B cell (primary cell): ENCODE measurements around the gene KIAA0232. TPM values are rescaled to one million over a fixed set of nuclear protein-coding genes. Genes with fewer than 3 reads are reported as not detected.

Source experiments
- ATAC-seq: fragments of 200-7000 bp; cut with Tn5 transposase; one replicate; pipeline ENCODE4 v1.10.0; 2021; ENCODE audit warnings: low read depth, mild to moderate bottlenecking, moderate number of reproducible peaks, moderate library complexity
- CTCF ChIA-PET: fragments of 350-600 bp; sonication (Branson Sonifier 250); formaldehyde crosslinking; loops from one replicate; lab custom pipeline; 2021; ENCODE audit warnings: antibody characterized with exemption, inconsistent platforms; lab: Charles Lee
- POLR2A ChIA-PET: fragments of 350-600 bp; sonication (Branson Sonifier 250); formaldehyde crosslinking; loops from one replicate; lab custom pipeline; 2021; ENCODE audit warnings: antibody characterized with exemption; lab: Charles Lee
- DNase-seq: peaks from one replicate; pipeline ENCODE4 v3.0.0; 2013
- H2AFZ ChIP-seq: 2 replicates; pipeline ENCODE4 v1.6.1; 2012; ENCODE audit warnings: mild to moderate bottlenecking, low read depth, low read length; ENCODE audit not compliant: insufficient read depth, poor library complexity, severe bottlenecking
- H3K27ac ChIP-seq, 2 donors: 1 replicate in 1 of 2; 2 replicates in 1 of 2; pipeline ENCODE4 v1.5.1; 2012 to 2013; ENCODE audit warnings: low read length in 2 of 2, mild to moderate bottlenecking in 2 of 2, moderate library complexity in 1 of 2
- H3K27me3 ChIP-seq, 4 experiments: fragments of 200-600 bp in 1 of 4; sonication (generic) in 1 of 4; replicated peaks in 1 of 4; 1 replicate in 2 of 4; 2 replicates in 2 of 4; pipeline versions ENCODE4 v1.6.1 to v1.7.0; 2013 to 2016; ENCODE audit warnings: low read length in 3 of 4, mild to moderate bottlenecking in 2 of 4, mixed read lengths in 1 of 4, moderate library complexity in 1 of 4; ENCODE audit not compliant: insufficient read depth in 4 of 4, control insufficient read depth in 3 of 4; ENCODE audit errors: control extremely low read depth in 1 of 4
- H3K36me3 ChIP-seq, 2 experiments: replicated peaks in 1 of 2; 1 replicate in 1 of 2; 2 replicates in 1 of 2; pipeline versions ENCODE4 v1.6.1 to v1.7.1; 2013; ENCODE audit warnings: low read length in 1 of 2; ENCODE audit not compliant: insufficient read depth in 2 of 2, control insufficient read depth in 1 of 2; ENCODE audit errors: control extremely low read depth in 1 of 2, extremely low read depth in 1 of 2
- H3K4me1 ChIP-seq, 2 donors: fragments of 200-600 bp in 1 of 2; sonication (generic) in 1 of 2; 1 replicate in 1 of 2; 2 replicates in 1 of 2; pipeline versions ENCODE4 v1.5.1 to v1.6.1; 2013 to 2017; ENCODE audit warnings: low read length in 2 of 2; ENCODE audit not compliant: control insufficient read depth in 2 of 2, insufficient read depth in 2 of 2
- H3K4me2 ChIP-seq: replicated peaks from 2 replicates; pipeline ENCODE3; 2012; ENCODE audit warnings: mild to moderate bottlenecking, low read depth, low read length; ENCODE audit not compliant: poor library complexity, severe bottlenecking
- H3K4me3 ChIP-seq, 5 experiments: fragments of 200-600 bp in 1 of 5; sonication (generic) in 1 of 5; 1 replicate in 3 of 5; 2 replicates in 2 of 5; pipeline versions ENCODE4 v1.5.1 to v1.7.0; 2011 to 2016; ENCODE audit warnings: low read length in 4 of 5, mild to moderate bottlenecking in 4 of 5, low read depth in 2 of 5, control low read depth in 1 of 5, moderate library complexity in 1 of 5; ENCODE audit not compliant: insufficient read depth in 1 of 5; ENCODE audit errors: control extremely low read depth in 1 of 5, extremely low read depth in 1 of 5
- H3K79me2 ChIP-seq: fragments of 200-600 bp; sonication (generic); one replicate; pipeline ENCODE4 v1.6.0; 2016; ENCODE audit warnings: low read length; ENCODE audit not compliant: control insufficient read depth, insufficient read depth
- H3K9ac ChIP-seq: fragments of 200-600 bp; sonication (generic); 2 replicates; pipeline ENCODE4 v1.6.1; 2017; ENCODE audit warnings: mild to moderate bottlenecking, low read length, moderate library complexity
- H3K9me3 ChIP-seq, 3 donors: one replicate each; pipeline versions ENCODE4 v1.6.1 to v1.7.1; 2013; ENCODE audit warnings: low read length in 2 of 3; ENCODE audit not compliant: control insufficient read depth in 2 of 3, insufficient read depth in 1 of 3; ENCODE audit errors: control extremely low read depth in 1 of 3
- H4K20me1 ChIP-seq: 2 replicates; pipeline ENCODE4 v1.6.0; 2012; ENCODE audit warnings: mild to moderate bottlenecking, low read length; ENCODE audit not compliant: insufficient read depth, control insufficient read depth, poor library complexity, severe bottlenecking
- H3K27ac Mint-ChIP-seq: one replicate; pipeline ENCODE4 v1.8.0; 2021; ENCODE audit warnings: mixed read lengths
- H3K27me3 Mint-ChIP-seq: one replicate; pipeline ENCODE4 v1.8.0; 2021; ENCODE audit warnings: mixed read lengths
- H3K4me1 Mint-ChIP-seq: one replicate; pipeline ENCODE4 v1.8.0; 2021; ENCODE audit warnings: mixed read lengths
- H3K4me3 Mint-ChIP-seq: one replicate; pipeline ENCODE4 v1.8.0; 2021; ENCODE audit warnings: mixed read lengths
- H3K9me3 Mint-ChIP-seq: one replicate; pipeline ENCODE4 v1.8.0; 2022; ENCODE audit warnings: mixed read lengths; ENCODE audit not compliant: insufficient read depth
- EZH2 ChIP-seq: IDR thresholded peaks from 2 replicates; pipeline ENCODE4 v1.6.1; 2012; ENCODE audit warnings: borderline replicate concordance, low read depth, mild to moderate bottlenecking, moderate library complexity, low read length; ENCODE audit not compliant: insufficient read depth, poor library complexity, severe bottlenecking
- WGBS: methylation state at CpG from one replicate; pipeline ENCODE4 v1.1.5; 2013; ENCODE audit warnings: missing lambda C conversion rate; ENCODE audit not compliant: insufficient coverage; 5-methylcytosine and 5-hydroxymethylcytosine counted together
- intact Hi-C: fragments of 100-400 bp; cut with micrococcal nuclease; formaldehyde crosslinking; loops from one replicate; pipeline ENCODE4 v1.10.0; 2022
- polyA plus RNA-seq: library from polyadenylated mRNA; depleted of rRNA; stranded (reverse); fragments of >200 nt; gene quantifications from 2 replicates; pipeline ENCODE4 v1.2.3, GENCODE V29; 2012
- total RNA-seq, 2 donors: library from RNA; stranded (reverse); fragments of 120-200 nt in 1 of 2; gene quantifications; 1 replicate in 1 of 2; 2 replicates in 1 of 2; pipeline versions ENCODE4 v1.2.3 to v1.2.4, GENCODE V29; 2013 to 2022
- TF ChIP-seq, protein P1 (sequence below): fragments of 200-600 bp; IDR thresholded peaks from one replicate; pipeline ENCODE4 v1.8.0; 2022; ENCODE audit warnings: antibody characterized with exemption, mild to moderate bottlenecking

KIAA0232 gene
- total and polyA plus RNA-seq, 2 donors (not counting 1 experiment from before 2014, with no cell fraction given), result 2.9 to 20.8 TPM

DNA sequence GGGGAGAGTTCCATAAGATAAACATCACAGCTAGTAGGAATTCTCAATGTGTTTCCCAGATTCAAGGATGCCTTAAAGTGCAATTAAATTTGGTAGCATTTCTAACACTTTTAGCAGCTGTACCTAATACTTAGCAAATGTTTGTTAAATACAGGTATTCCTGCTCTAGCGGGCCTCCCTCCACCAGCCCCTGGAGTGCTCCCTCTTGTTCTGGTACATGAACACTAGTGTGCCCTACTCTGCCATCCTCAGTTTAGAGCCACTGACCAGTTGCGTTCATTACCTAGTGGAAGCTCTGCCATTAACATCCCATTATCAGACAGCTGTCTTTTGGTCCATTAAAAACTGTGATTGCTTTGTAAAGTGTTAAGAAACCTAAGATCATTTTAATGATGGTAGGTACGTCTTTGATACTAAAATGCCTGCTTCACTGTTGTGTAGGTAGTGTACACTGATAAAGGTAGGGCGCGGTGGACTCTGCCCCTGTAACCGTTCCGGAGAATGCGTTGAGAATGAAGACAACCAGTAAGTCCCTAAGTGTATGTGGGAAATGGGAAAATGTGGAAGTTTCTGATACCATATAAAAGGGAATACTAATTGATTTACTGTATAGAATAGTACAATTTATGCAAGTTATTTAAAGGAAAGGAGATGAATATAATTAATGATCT lies 21.7 kb downstream of the KIAA0232 start:
- intact Hi-C loops, result no loop called here
- no peaks in the 10 kb centered on the region for H3K9me3 Mint-ChIP-seq
- no peak overlapping the region for H3K4me2 ChIP-seq
- H2AFZ ChIP-seq, result no peak overlapping the region
- no peak overlapping the region for H3K27ac Mint-ChIP-seq
- WGBS, result 97% methylated on average over 4 of the region's 8 CpGs
- TF ChIP-seq, protein P1, sequence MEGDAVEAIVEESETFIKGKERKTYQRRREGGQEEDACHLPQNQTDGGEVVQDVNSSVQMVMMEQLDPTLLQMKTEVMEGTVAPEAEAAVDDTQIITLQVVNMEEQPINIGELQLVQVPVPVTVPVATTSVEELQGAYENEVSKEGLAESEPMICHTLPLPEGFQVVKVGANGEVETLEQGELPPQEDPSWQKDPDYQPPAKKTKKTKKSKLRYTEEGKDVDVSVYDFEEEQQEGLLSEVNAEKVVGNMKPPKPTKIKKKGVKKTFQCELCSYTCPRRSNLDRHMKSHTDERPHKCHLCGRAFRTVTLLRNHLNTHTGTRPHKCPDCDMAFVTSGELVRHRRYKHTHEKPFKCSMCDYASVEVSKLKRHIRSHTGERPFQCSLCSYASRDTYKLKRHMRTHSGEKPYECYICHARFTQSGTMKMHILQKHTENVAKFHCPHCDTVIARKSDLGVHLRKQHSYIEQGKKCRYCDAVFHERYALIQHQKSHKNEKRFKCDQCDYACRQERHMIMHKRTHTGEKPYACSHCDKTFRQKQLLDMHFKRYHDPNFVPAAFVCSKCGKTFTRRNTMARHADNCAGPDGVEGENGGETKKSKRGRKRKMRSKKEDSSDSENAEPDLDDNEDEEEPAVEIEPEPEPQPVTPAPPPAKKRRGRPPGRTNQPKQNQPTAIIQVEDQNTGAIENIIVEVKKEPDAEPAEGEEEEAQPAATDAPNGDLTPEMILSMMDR, result no peak
- no peak for TF ChIP-seq EZH2
- DNase-seq (no peak), ATAC-seq (no peak)
- H3K4me1 Mint-ChIP-seq, result peaks cover 3% of the 10 kb centered on the region
- H3K36me3 ChIP-seq, result peaks cover 0 to 7% of the 10 kb centered on the region in 2 experiments
- H4K20me1 ChIP-seq, result peaks cover 47% of the 10 kb centered on the region
- H3K9me3 ChIP-seq, result no peaks in the 10 kb centered on the region
- POLR2A ChIA-PET, result interaction anchor here (0.6 kb wide), 1 partner anchor 102 kb away, joined by 4 read pairs; no protein-coding TSS in a partner anchor
- H3K4me1 ChIP-seq, result no peaks in the 10 kb centered on the region
- no peak overlapping the region for H3K27ac ChIP-seq
- CTCF ChIA-PET, result no interaction called here
- H3K79me2 ChIP-seq, result peaks cover 75% of the 10 kb centered on the region
- H3K4me3 ChIP-seq, result no peak overlapping the region
- no peaks in the 10 kb centered on the region for H3K27me3 ChIP-seq
- no peaks in the 10 kb centered on the region for H3K27me3 Mint-ChIP-seq
- H3K4me3 Mint-ChIP-seq, result no peak overlapping the region
- H3K9ac ChIP-seq, result no peak overlapping the region

DNA sequence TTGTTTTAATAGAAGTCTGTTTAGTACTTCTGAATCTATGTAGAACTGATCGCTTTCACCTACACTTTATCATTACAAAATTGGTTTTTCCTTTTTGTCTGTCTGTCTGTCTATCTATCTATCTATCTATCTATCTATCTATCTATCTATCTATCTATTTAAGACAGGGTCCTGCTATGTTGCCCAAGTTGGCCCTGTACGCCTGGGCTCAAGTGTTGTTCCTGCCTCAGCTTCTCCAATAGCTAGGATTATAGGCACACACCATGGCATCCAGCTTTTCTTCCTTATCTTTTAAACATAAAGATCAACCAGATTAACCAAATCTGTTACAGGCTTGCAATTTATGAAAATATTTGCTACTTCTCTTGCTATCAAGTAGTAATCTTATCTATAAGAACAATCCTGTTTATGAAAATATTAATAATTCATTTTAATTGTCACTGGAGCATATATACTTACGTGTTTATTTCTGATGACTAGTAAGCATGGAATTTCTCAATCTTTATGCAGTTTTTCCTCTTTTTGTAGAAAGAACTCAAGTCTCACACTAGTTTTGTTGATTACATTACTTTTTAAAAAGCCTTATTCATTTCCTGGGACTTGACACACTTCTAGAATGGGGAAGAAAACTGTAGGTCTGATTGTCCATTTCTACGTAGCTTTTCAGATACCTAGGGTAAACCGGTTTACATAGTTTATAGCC lies 24.5 kb downstream of the KIAA0232 start:
- ChIA-PET CTCF (no interaction called here), POLR2A (no interaction called here)
- H2AFZ ChIP-seq, result no peak overlapping the region
- H3K9ac ChIP-seq, result no peak overlapping the region
- H4K20me1 ChIP-seq, result peaks cover 25% of the 10 kb centered on the region
- H3K4me2 ChIP-seq, result no peak overlapping the region
- no peaks in the 10 kb centered on the region for H3K27me3 ChIP-seq
- peaks cover 55% of the 10 kb centered on the region for H3K79me2 ChIP-seq
- no peak overlapping the region for H3K27ac ChIP-seq
- intact Hi-C loops, result no loop called here
- no peak overlapping the region for H3K4me3 ChIP-seq
- TF ChIP-seq, protein P1, result no peak
- no peak for TF ChIP-seq EZH2
- no peak overlapping the region for H3K4me3 Mint-ChIP-seq
- no peaks in the 10 kb centered on the region for H3K9me3 Mint-ChIP-seq
- H3K36me3 ChIP-seq, result peaks cover 0 to 4% of the 10 kb centered on the region in 2 experiments
- H3K27ac Mint-ChIP-seq, result no peak overlapping the region
- WGBS, result 80% methylated on average over 1 of the region's 5 CpGs
- H3K27me3 Mint-ChIP-seq, result no peaks in the 10 kb centered on the region
- no peaks in the 10 kb centered on the region for H3K4me1 ChIP-seq
- DNase-seq, result no peak
- no peaks in the 10 kb centered on the region for H3K9me3 ChIP-seq
- peaks cover 8% of the 10 kb centered on the region for H3K4me1 Mint-ChIP-seq
- ATAC-seq, result no peak
